GM18507 (cell line): Measurements from ENCODE around the gene SEPTIN12.
A peak's percentile ranks its signal among the peaks of the same experiment; 100 is the strongest.

Experiments used
- DNase-seq: peaks from one replicate; pipeline ENCODE4 v3.0.0; 2011; ENCODE audit warnings: low read depth; ENCODE audit not compliant: insufficient read length; ENCODE audit errors: extremely low spot score
- FAIRE-seq: peaks from 2 replicates; lab custom pipeline; 2011; peaks lifted over from hg19 to GRCh38; lab: Jason Lieb, UNC

The SEPTIN12 gene

GRCh38 chr16:4803898-4804762, 16.0 kb upstream of the SEPTIN12 start:
- FAIRE-seq, result no peak
- no peak for DNase-seq

GRCh38 chr16:4803401-4803844, 15.3 kb upstream of the SEPTIN12 start:
- FAIRE-seq (no peak), DNase-seq (no peak)

- DNase-seq (peak; percentile 95), FAIRE-seq (peak; percentile 90)
Observed at GRCh38 chr16:4802659-4803287, 14.6 kb upstream of the SEPTIN12 start.

- peak; percentile 79 for FAIRE-seq
Observed at GRCh38 chr16:4801962-4802658, 14.0 kb upstream of the SEPTIN12 start, which contains the start of gene ROGDI. ROGDI (minus strand) TSS chr16:4802633; CDS start chr16:4802571, 62 bp downstream.

GRCh38 chr16:4801051-4801961, 13.2 kb upstream of the SEPTIN12 start:
- DNase-seq (no peak), FAIRE-seq (no peak)

More at GRCh38 chr16:4801962-4802658, 14.0 kb upstream of the SEPTIN12 start, which contains the start of gene ROGDI:
- DNase-seq, result peak; percentile 47

GRCh38 chr16:4800290-4801041, 12.3 kb upstream of the SEPTIN12 start:
- DNase-seq, result no peak
- no peak for FAIRE-seq

- DNase-seq (no peak), FAIRE-seq (no peak)
Observed at GRCh38 chr16:4799171-4799855, 11.2 kb upstream of the SEPTIN12 start.

GRCh38 chr16:4798456-4798855, 10.3 kb upstream of the SEPTIN12 start:
- DNase-seq (no peak), FAIRE-seq (no peak)

GRCh38 chr16:4797805-4798252, 9.7 kb upstream of the SEPTIN12 start:
- DNase-seq, result no peak
- no peak for FAIRE-seq

GRCh38 chr16:4796982-4797804, 9.0 kb upstream of the SEPTIN12 start:
- FAIRE-seq (no peak), DNase-seq (no peak)

- no peak for FAIRE-seq
- DNase-seq, result no peak
Observed at GRCh38 chr16:4795828-4796572, 7.9 kb upstream of the SEPTIN12 start.

- FAIRE-seq, result no peak
- no peak for DNase-seq
Observed at GRCh38 chr16:4795181-4795827, 7.2 kb upstream of the SEPTIN12 start, which contains the start of gene SMIM22. SMIM22 (plus strand) TSS chr16:4795369; CDS start chr16:4795735, 366 bp downstream.

GRCh38 chr16:4792951-4793513, 4.9 kb upstream of the SEPTIN12 start:
- FAIRE-seq (no peak), DNase-seq (no peak)

GRCh38 chr16:4790871-4791270, 2.7 kb upstream of the SEPTIN12 start:
- FAIRE-seq, result no peak
- DNase-seq, result no peak

GRCh38 chr16:4790261-4790660, 2.1 kb upstream of the SEPTIN12 start:
- FAIRE-seq, result no peak

More at GRCh38 chr16:4790261-4790660, 2.1 kb upstream of the SEPTIN12 start:
- no peak for DNase-seq
